ENCODE results near the gene PPP1R7.

Gene PPP1R7

GRCh38 chr2:241184901-241185300, 34.6 kb downstream of the PPP1R7 start:
- Histone ChIP-seq H3K9ac (ENCODE audit: low read depth, low read length, poor library complexity, severe bottlenecking) (no peak overlapping the region), H3K9me3 (ENCODE audit: insufficient read depth, low read depth, low read length) (no peaks in the 10 kb centered on the region), H3K4me1 (ENCODE audit: insufficient read depth, low read length, poor library complexity, severe bottlenecking) (no peaks in the 10 kb centered on the region), H4K20me1 (ENCODE audit: insufficient read depth, low read length, poor library complexity, severe bottlenecking) (no peaks in the 10 kb centered on the region), H3F3A (ENCODE audit: low read depth) (no peaks in the 10 kb centered on the region), H3K36me3 (ENCODE audit: insufficient read depth, low read length) (peaks cover 14% of the 10 kb centered on the region; the same call in 1 of the 2 replicates), H3K79me2 (ENCODE audit: insufficient read depth, low read length) (no peaks in the 10 kb centered on the region), H3K27me3 (ENCODE audit: insufficient read depth, low read length, poor library complexity, severe bottlenecking) (no peaks in the 10 kb centered on the region), H3K4me3 (ENCODE audit: low read length, poor library complexity, severe bottlenecking) (no peak overlapping the region), H2AFZ (ENCODE audit: low read length) (no peak overlapping the region), H3K4me2 (ENCODE audit: low read depth, low read length, poor library complexity, severe bottlenecking) (no peak overlapping the region), H3K9me2 (replicated peaks; ENCODE audit: low read depth, low read length) (no peaks in the 10 kb centered on the region)
- TF ChIP-seq CTCF (conservative IDR thresholded peaks at IDR 0.05; ENCODE audit: low read length) (no peak), EZH2phosphoT487 (IDR thresholded peaks at IDR 0.05; ENCODE audit: borderline replicate concordance) (no peak)

GRCh38 chr2:241185961-241186360, 35.7 kb downstream of the PPP1R7 start:
- no peaks in the 10 kb centered on the region for H3K9me3 ChIP-seq (ENCODE audit: insufficient read depth, low read depth, low read length)
- H3K9ac ChIP-seq (ENCODE audit: low read depth, low read length, poor library complexity, severe bottlenecking): no peak overlapping the region
- TF ChIP-seq CTCF (conservative IDR thresholded peaks at IDR 0.05; ENCODE audit: low read length): no peak
- no peak for TF ChIP-seq EZH2phosphoT487 (IDR thresholded peaks at IDR 0.05; ENCODE audit: borderline replicate concordance)
- no peaks in the 10 kb centered on the region for H4K20me1 ChIP-seq (ENCODE audit: insufficient read depth, low read length, poor library complexity, severe bottlenecking)
- no peak overlapping the region for H3K4me2 ChIP-seq (ENCODE audit: low read depth, low read length, poor library complexity, severe bottlenecking)
- no peaks in the 10 kb centered on the region for H3K4me1 ChIP-seq (ENCODE audit: insufficient read depth, low read length, poor library complexity, severe bottlenecking)
- no peak overlapping the region for H3K4me3 ChIP-seq (ENCODE audit: low read length, poor library complexity, severe bottlenecking)
- no peaks in the 10 kb centered on the region for H3K79me2 ChIP-seq (ENCODE audit: insufficient read depth, low read length)
- peaks cover 13% of the 10 kb centered on the region; the same call in 1 of the 2 replicates for H3K36me3 ChIP-seq (ENCODE audit: insufficient read depth, low read length)
- H3F3A ChIP-seq (ENCODE audit: low read depth): no peaks in the 10 kb centered on the region
- no peak overlapping the region for H2AFZ ChIP-seq (ENCODE audit: low read length)
- no peaks in the 10 kb centered on the region for H3K27me3 ChIP-seq (ENCODE audit: insufficient read depth, low read length, poor library complexity, severe bottlenecking)
- no peaks in the 10 kb centered on the region for H3K9me2 ChIP-seq (replicated peaks; ENCODE audit: low read depth, low read length)

GRCh38 chr2:241187101-241187917, 37.0 kb downstream of the PPP1R7 start:
- H3K36me3 ChIP-seq (ENCODE audit: insufficient read depth, low read length): peaks cover 13% of the 10 kb centered on the region; the same call in 1 of the 2 replicates
- H3K4me2 ChIP-seq (ENCODE audit: low read depth, low read length, poor library complexity, severe bottlenecking): no peak overlapping the region
- no peaks in the 10 kb centered on the region for H3K9me3 ChIP-seq (ENCODE audit: insufficient read depth, low read depth, low read length)
- no peak overlapping the region for H3K4me3 ChIP-seq (ENCODE audit: low read length, poor library complexity, severe bottlenecking)
- no peaks in the 10 kb centered on the region for H3F3A ChIP-seq (ENCODE audit: low read depth)
- H2AFZ ChIP-seq (ENCODE audit: low read length): no peak overlapping the region
- H3K79me2 ChIP-seq (ENCODE audit: insufficient read depth, low read length): no peaks in the 10 kb centered on the region
- no peaks in the 10 kb centered on the region for H3K27me3 ChIP-seq (ENCODE audit: insufficient read depth, low read length, poor library complexity, severe bottlenecking)
- H3K9me2 ChIP-seq (replicated peaks; ENCODE audit: low read depth, low read length): no peaks in the 10 kb centered on the region
- no peak for TF ChIP-seq CTCF (conservative IDR thresholded peaks at IDR 0.05; ENCODE audit: low read length)
- no peak for TF ChIP-seq EZH2phosphoT487 (IDR thresholded peaks at IDR 0.05; ENCODE audit: borderline replicate concordance)
- no peaks in the 10 kb centered on the region for H4K20me1 ChIP-seq (ENCODE audit: insufficient read depth, low read length, poor library complexity, severe bottlenecking)
- no peaks in the 10 kb centered on the region for H3K4me1 ChIP-seq (ENCODE audit: insufficient read depth, low read length, poor library complexity, severe bottlenecking)
- H3K9ac ChIP-seq (ENCODE audit: low read depth, low read length, poor library complexity, severe bottlenecking): no peak overlapping the region

Data from Loucy (cell line).